ENCODE results near the gene GMCL1.
"Not testable (repeated sequence)": the region's sequence is repeated elsewhere in the genome, so short reads cannot be mapped to it uniquely, and the experiment has no call there.

GMCL1 gene

DNA sequence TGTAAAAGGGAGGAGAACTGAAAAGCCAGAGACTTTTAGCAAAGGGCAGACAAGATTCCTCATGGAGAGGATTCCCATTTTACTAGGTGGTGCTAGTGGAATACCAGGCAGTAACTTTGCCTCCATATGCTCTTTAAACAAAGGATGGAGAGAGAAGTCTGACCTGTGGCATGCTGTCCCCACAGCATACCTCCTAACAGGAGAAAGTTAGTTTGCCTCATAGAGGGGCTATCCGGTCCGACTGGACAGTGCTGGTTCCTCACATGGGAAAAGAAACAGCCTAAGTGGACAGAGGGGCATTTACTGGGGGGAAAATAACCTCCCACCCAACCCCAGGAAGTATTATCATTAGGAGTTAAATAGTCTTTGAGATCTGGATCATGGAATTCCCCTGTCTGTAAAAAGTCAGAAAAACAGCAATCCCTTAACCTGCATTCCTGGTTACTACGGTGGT lies 31.6 kb upstream of the GMCL1 start:
- H3K4me3 ChIP-seq (ENCODE audit: low read depth, low read length) = peak overlapping the region; percentile 42
- TF ChIP-seq, protein P1, sequence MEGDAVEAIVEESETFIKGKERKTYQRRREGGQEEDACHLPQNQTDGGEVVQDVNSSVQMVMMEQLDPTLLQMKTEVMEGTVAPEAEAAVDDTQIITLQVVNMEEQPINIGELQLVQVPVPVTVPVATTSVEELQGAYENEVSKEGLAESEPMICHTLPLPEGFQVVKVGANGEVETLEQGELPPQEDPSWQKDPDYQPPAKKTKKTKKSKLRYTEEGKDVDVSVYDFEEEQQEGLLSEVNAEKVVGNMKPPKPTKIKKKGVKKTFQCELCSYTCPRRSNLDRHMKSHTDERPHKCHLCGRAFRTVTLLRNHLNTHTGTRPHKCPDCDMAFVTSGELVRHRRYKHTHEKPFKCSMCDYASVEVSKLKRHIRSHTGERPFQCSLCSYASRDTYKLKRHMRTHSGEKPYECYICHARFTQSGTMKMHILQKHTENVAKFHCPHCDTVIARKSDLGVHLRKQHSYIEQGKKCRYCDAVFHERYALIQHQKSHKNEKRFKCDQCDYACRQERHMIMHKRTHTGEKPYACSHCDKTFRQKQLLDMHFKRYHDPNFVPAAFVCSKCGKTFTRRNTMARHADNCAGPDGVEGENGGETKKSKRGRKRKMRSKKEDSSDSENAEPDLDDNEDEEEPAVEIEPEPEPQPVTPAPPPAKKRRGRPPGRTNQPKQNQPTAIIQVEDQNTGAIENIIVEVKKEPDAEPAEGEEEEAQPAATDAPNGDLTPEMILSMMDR (IDR thresholded peaks at IDR 0.05; ENCODE audit: insufficient read depth, low read depth, low read length, missing control alignments) = no peak
- DNase-seq (ENCODE audit: low read depth) = no peak

DNA sequence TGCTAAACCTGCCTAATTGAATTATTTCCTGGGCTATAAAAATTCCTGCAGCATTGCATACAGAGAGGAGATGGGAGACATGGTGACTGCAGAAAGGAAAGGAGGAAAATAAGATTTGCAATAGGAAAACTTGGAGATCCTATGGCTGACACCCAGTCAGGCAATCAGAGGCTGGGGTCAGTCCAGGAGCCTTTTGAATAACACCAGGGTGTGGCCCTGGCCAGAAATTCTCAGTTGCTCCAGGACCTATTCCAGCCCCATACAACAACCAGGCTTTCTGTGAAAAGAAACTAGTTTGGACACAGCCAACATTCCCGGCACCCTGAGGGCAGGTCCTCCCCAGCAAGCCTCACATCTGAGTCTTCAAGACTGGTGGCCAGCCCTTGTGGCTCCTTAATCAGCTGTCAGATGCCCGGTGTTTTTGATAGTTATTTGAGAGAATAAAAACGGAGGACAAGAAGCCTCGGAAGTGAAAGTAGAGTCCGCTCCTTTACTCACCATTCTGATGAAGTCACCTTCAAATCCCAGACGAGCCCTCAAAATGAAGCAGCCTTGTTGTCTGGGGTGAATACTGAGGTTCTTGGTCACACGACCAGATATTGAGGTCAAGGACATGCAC lies 31.1 kb upstream of the GMCL1 start:
- TF ChIP-seq, protein P1 (IDR thresholded peaks at IDR 0.05; ENCODE audit: insufficient read depth, low read depth, low read length, missing control alignments) = no peak
- no peak for DNase-seq (ENCODE audit: low read depth)
- H3K4me3 ChIP-seq (ENCODE audit: low read depth, low read length) = peak overlapping the region; percentile 42

DNA sequence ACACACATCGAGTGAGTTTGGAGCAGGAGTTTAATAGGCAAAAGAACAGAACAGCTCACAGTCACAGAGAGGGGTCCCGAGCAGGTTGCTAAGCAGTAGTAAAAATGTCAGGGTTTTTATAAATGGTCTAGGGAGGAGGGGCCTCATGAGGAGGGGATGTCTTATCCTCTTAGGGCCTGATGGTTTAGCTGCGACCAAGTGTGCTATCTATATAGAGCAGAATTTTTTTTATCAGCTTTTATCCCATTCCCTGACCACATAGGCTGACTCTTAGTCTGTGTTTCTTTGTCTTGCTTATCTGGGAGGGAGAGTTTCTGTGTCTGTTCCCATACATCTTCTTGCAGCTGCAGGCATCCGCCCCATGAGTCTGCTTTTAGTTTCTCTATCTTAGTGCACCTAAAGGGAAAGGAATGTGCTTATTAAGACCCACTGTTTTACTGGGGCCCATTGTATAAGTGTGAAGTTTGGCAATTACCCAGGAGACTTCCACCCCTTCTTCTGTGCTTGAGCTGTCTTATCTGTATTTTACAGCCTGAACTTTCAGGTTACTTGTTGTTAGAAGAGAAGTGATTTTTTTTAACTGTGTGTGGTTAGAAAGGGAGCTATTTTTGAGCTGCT lies 30.4 kb upstream of the GMCL1 start:
- TF ChIP-seq, protein P1 (IDR thresholded peaks at IDR 0.05; ENCODE audit: insufficient read depth, low read depth, low read length, missing control alignments) = no peak
- peak overlapping the region; percentile 42 for H3K4me3 ChIP-seq (ENCODE audit: low read depth, low read length)
- DNase-seq (ENCODE audit: low read depth) = peak; percentile 73

DNA sequence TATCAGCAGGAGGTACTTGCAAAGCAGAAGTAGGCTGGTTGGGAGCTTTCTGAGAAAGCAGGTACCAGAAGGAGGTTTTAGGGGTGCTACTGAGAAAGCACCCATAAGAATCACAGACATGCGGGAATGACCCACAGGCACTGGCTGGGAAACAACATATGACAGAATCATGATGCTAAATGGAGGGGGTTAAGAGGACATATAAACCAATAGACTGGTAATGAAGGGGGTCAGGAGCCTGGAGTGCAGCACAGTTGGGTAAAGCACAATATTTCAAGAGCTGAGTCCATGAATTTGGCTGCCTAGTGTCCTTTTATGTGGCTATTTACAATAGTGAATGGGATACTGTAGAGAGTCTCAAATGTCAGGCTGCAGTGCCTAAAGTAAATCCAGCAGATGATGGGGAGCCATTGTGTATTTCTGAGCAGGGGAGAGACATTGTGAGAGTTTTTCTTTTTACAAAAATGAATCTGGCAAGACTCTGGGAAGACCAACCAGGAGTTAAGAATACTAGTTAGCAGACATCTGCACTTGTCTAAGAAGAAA lies 27.6 kb upstream of the GMCL1 start:
- H3K4me3 ChIP-seq (ENCODE audit: low read depth, low read length) = no peak overlapping the region
- peak; percentile 5 for DNase-seq (ENCODE audit: low read depth)
- TF ChIP-seq, protein P1 (IDR thresholded peaks at IDR 0.05; ENCODE audit: insufficient read depth, low read depth, low read length, missing control alignments) = no peak

DNA sequence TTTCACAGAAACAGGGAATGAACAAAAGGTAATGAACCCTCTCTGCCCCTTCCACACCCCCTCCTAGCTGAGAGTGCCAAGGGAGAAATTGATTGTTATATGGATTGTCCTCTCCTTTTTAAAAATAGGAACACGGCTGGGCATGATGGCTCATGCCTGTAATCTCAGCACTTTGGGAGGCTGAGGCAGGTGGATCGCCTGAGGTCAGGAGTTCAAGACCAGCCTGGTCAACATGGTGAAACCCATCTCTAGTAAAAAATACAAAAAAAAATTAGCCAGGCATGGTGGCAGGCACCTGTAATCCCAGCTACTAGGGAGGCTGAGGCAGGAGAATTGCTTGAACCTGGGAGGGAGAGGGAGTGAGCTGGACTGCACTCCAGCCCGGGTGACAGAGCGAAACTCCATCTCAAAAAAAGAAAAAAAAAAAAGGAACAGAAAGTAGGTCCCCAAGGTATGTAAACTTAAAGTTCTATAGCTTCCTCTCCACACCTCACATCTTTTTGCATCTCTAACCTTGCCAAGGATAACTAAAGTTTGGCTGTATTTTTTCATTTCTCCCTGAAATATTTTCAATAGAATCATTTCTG lies 26.6 kb upstream of the GMCL1 start:
- H3K4me3 ChIP-seq (ENCODE audit: low read depth, low read length) = not testable (repeated sequence)
- DNase-seq (ENCODE audit: low read depth) = peak; percentile 58

DNA sequence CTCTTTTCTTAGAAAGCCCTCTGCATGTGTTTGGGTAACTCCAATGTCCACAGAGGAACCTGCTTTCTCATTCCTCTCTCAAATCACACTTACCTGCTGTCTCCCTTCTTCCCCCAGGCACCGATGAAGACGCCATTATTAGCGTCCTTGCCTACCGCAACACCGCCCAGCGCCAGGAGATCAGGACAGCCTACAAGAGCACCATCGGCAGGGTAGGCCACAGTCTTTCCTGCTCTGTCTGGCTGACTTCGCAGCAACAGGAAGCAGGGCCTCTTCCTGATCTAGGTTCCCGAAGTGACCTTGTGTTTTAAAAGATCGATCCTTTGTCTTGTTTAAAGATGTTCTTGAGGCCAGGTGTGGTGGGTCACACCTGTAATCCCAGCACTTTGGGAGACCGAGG lies 25.0 kb upstream of the GMCL1 start:
- TF ChIP-seq, protein P1 (IDR thresholded peaks at IDR 0.05; ENCODE audit: insufficient read depth, low read depth, low read length, missing control alignments) = no peak
- DNase-seq (ENCODE audit: low read depth) = no peak
- no peak overlapping the region for H3K4me3 ChIP-seq (ENCODE audit: low read depth, low read length)

DNA sequence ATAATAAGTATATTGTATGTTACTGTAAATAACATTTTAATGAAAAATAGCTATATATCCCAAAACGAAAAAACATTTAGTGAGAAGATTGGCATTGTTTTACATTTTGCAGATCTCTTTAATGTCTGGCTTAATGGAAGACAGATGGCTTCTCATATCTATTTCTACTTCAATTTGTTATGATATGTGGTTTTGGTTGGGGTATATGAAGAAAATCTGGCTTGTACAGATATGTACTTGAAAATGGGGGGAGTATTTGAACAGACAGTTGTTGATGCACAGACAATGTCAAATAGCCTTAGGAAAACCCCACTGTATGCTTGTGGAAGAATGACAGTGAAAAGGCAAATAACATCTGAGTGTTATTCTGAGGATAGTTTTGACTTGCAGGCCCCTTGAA lies 23.6 kb upstream of the GMCL1 start:
- TF ChIP-seq, protein P1 (IDR thresholded peaks at IDR 0.05; ENCODE audit: insufficient read depth, low read depth, low read length, missing control alignments) = no peak
- no peak overlapping the region for H3K4me3 ChIP-seq (ENCODE audit: low read depth, low read length)
- DNase-seq (ENCODE audit: low read depth) = no peak

Data from GM12865 (cell line).